Measurements from ENCODE around the gene KRT71.
"Not testable (repeated sequence)": the region's sequence is repeated elsewhere in the genome, so short reads cannot be mapped to it uniquely, and the experiment has no call there.

The KRT71 gene

DNA sequence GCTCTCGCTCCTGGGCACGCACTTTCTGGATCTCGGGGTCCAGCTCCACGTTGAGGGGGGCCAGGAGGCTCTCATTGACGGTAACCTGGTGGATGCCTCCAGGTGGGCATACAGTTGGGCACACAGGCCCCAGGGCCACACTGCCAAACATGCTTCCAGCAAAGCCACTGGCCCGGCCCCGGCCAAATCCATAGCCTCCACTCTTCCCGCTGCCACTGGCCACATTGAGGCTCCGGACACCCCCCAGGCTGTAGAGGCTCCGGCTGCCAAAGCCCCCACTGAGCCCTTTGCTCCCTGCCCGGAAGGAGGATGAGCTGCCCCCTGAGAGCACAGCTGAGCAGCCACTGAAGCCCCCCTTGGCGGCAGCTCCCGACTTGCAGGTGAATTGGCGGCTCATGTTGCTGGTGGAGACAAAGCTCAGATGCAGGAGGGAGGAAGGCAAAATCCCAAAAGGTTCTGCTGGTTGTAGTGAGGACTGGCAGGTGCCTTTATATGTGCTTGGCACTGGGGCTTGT lies at the start of gene KRT71:
Gene KRT71 (minus strand): TSS at position 465 of the 515 bp plus-strand sequence. CDS start 68 bp downstream, at position 397.
- no peak for DNase-seq

DNA sequence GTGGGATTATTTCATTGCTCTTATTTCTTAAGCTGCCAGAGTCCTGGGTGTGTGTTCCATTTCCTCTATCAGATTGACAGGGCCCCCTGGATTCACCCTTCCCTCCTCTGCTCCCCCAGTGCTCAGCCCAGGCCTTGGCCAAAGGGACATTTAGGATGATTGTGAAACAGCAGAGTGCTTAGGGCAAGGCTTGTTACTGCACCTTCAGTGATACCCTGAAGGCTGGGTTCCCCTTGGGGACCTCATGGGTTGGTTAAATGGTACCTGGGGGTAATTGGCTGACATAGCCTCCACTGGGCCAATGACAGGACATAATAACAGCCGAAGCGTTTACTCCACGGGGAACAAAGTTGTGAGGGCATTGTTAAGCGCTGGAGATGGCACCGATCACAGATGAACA lies 49.6 kb upstream of the KRT71 start:
- DNase-seq: no peak

DNA sequence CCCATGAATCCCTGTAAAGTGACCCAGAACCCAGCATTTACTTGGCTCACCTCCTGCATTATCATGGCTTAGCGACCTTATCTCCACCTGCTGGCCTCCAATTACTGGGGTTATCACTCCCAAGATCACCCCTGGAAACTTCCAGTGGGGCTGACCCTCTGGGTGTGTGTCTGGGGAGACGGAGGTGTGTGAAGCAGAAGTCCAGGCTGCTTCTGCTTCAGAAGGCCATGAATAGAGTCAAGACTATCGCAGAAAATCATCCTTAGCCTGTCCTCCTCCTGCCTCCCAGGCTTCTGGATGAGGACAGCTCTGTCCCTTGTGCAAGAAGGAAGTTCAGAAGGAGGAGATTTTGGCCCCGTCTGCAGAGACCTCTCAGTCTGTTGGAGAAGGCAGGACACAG lies 48.7 kb upstream of the KRT71 start:
- DNase-seq: no peak

DNA sequence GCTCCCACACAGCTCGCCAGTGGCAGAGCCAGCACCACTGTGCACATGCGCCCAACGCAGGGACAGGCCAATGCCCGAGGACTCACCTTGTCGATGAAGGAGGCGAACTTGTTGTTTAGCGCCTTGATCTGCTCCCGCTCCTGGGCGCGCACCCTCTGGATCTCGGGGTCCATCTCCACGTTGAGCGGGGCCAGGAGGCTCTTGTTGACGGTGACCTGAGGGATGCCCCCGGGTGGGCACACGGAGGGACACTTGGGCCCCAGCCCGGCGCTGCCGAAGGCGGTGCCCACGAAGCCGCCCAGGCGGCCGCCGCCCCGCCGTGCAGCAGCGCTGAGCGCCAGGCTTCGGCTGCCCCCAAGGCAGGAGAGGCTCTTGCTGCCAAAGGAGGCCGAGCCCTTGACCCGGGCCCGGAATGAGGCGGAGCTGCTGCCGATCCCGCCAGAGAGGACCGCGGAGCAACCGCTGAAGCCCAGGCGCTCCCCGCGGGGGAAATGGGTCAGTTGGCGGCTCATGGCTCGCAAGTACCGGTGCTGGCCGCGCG lies 48.1 kb upstream of the KRT71 start, which contains the start of gene KRT72:
Gene KRT72 (minus strand): TSS at position 523 of the 541 bp plus-strand sequence. CDS start 11 bp downstream, at position 512.
- no peak for DNase-seq

DNA sequence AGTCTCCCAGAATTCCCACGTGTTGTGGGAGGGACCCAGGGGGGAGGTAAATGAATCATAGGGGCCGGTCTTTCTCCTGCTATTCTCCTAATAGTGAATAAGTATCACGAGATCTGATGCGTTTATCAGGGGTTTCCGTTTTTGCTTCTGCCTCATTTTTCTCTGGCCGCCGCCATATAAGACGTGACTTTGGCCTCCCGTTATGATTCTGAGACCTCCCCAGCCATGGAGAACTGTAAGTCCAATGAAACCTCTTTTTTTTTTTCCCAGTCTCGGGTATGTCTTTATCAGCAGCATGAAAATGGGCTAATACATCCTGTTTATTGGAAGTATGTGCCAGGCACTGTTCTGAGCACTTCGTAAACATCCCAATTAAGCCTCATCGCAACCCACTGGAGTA lies 47.5 kb upstream of the KRT71 start:
- DNase-seq: no peak

DNA sequence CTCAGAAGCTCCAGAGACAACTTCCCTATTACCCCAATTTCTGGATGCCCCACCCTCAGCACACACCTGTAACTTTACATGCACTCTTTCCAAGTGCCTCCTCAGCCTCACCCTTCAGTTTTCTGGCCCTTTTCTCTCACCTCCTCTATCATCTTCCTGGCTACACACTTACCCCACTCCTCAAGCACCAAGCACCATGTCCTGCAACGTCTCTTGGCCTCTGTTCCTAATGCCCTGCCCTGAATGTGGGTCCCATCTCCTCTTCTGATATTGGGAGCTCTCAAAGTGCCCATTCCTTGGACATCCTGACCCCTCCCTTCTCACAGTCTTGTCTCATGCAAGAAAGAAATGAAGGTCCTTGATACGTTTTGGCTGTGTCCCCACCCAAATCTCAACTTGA lies 47.1 kb upstream of the KRT71 start:
- no peak for DNase-seq

DNA sequence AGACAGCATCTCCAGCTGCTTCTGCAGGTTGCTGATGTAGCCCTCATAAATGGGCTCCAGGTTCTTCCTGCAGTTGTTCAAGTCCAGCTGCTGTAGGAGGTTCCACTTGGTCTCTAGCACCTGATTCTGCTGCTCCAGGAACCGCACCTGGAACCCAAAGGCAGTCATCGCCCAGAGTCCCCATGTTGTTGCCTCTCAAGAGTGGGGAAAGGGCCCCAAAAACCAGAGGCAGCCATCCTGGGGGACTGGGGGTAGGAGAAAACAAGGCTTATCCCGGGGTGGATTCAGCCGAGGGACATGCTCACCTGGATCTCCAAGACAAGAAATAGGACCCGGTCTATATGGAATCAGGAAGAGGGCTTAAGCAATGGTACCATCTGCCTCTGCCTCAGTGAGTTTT lies 46.0 kb upstream of the KRT71 start:
- no peak for DNase-seq

DNA sequence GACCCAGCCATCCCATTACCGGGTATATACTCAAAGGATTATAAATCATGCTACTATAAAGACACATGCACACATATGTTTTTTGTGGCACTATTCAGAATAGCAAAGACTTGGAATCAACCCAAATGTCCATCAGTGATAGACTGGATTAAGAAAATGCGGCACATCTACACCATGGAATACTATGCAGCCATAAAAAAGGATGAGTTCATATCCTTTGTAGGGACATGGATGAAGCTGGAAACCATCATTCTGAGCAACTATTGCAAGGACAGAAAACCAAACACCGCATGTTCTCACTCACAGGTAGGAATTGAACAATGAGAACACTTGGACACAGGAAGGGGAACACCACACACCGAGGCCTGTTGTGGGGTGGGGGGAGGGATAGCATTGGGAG lies 41.3 kb upstream of the KRT71 start:
- DNase-seq: not testable (repeated sequence)

DNA sequence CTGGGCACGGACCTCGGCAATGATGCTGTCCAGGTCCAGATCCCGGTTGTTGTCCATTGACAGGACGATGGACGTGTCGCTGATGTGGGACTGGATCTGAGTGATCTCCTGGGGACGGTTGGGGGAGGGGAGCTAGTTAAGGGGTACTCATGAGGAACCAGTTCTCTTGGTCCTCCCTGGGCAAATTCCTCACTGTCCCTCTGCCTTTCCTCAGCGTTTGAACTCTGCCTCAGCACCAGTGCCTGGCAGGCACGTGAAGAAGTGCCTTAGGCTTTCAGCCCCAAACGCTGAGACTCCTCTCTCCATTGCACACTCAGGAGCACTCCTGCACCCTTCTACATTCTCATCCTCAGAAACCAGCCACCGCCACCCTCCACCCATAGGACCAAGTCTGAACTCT lies 38.6 kb upstream of the KRT71 start:
- no peak for DNase-seq

DNA sequence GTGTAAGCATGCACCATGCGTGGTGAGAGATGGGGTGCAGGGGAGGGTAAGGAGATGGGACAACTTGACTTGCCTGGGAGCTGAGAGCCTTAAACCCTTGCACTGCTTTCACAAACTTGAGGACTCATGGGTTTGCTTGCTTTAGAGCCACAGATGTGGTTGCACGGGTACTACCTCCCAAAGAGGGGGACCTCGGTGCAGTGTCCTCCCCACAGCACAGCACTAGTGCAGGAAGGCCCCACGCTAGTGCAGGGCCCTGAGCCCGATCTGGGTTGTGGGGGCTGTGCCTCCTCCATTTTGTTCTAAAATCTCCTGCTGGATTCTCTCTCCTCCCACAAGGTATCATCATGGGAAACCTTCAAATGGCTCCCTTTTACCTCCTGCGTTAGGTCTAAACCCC lies 37.1 kb upstream of the KRT71 start:
- DNase-seq: no peak

DNA sequence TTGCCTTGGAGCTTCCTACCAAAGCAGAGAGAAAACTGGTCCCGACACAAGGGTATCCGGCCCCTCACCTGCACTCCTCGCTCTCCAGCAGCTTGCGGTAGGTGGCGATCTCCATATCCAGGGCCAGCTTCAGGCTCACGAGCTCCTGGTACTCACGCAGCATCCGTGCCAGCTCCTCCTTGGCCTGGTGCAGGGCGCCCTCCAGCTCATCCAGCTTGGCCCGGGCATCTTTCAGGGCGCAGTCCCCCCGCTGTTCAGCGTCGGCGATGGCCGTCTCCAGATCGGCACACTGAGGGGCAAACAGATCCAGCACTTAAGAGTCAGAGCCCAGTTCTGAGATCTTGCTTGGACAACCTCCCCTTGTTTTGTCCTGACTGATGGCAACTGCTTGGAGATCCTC lies 34.6 kb upstream of the KRT71 start:
- DNase-seq: no peak

DNA sequence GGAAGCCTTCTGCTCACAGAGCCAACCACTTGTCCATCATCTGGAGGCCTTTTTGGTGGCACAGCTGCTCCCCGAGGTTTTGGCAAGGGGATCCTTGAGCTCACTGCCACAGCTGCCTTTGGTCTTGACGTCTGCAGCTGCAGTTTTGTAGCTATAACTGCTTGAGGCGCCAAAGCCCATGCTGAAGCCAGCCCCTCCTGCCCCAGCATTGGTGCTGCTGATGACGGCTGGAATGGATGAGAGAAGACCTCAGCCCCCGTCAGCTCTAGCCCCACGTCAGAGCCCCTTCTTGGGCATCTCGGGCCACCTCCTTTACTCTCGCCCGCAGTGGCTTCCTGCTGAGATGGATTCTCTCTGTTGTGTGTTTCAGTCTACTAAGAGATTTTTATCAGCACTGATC lies 33.0 kb upstream of the KRT71 start:
- DNase-seq: no peak

DNA sequence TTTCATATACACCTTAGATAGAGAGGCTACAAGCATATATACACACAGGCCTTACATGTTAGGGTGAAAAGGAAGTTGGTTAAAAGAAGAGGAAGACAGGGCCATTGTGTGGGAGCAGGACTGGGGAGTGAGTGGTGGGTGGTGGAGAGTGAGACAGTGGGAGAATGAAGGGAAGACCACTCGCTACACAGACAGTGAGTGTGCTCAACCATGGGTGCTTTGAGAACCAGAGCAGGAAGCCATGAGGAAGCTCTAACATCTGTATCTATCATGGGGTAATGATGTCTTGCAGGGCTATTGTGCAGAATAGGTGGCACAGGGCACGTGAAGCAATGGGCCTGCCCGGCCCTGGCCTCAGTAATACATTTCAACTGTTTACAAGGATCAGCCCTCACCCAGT lies 32.1 kb upstream of the KRT71 start:
- DNase-seq: no peak

DNA sequence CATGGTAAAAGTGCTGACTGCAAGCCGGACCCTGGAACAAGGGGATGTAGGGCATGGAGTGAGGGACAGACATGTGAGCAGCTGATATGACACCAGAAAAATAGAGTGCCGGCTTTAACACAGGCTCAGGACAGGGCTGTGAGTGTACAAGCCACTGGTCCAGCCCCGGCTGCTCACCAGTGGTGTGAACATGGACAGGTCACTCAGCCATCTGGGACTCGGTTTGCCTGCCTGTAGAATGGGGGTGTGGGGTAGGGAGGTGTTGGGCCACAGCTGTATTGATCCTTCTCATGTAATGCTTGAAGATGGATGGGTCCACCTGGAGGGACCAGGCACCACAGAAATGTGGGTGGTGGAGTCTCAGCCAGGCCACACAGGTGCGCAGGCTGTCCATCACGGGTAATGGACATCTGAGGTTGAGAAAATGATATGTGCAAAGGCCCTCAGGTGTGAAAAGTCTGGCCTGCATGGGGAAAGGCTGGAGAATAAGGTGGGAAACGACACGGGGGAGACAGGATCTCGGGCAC lies 31.3 kb upstream of the KRT71 start:
- DNase-seq: no peak

DNA sequence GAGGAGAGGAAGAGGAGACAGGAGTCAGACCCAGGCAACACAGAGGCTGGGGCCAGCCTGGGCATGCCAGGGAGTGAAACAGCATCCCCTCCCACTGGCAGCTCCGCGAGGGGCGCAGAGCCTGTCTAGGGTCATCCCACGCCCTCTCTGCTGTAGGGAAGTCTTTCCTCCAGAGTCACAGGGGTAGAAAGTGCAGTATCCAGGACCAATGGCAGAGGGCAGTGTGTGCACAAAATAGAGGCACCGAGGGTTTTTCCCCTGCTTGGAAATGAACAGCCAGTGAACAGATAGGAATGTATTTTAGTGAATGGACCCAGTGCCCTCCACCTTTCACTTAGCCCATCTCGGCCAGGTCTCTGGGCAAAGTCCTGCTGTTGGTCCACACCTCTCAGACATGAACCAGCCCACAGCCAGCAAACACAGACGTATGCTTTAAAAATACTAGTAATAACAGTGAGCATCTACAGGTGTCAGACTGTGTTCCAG lies 30.1 kb upstream of the KRT71 start:
- no peak for DNase-seq

DNA sequence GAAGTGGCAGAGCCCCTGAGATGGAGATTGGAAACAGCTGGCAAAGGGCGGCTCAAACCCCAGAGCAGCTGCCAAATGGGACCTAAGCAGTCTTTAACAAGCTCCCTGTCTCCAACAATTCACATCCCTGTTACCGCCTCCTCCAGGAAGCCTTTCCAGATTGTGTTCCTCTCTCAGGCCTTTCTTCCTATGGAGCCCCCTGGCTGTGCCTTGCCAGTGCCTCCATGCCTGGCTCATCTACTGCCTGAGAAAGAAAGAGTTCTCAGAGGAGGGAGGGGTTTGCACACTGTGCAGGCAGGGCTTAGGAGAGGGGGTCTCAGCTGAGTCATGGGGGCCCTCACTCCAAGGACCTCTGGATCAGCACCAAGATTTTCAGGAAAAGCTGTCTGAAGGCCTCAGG lies 29.5 kb upstream of the KRT71 start:
- no peak for DNase-seq

DNA sequence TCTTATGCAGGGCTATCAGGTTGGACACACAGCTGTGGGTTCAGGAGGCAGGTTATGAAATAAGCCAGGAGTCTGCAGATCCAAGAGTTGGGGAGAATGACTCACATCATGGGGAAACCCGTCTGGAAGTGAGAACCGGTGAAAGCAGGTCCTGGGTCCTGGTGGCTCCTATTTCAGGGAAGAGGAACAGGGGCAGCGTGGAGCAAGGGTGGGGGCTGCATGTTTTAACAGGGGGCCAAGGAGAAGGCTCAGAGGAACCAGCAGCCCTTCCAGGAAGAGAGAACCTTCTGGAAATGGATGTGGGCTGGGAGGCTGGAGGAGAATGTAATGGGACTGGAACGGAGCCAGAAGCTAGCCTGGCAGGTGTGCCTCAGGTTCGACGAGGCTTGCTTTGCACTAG lies 28.5 kb upstream of the KRT71 start:
- DNase-seq: no peak

DNA sequence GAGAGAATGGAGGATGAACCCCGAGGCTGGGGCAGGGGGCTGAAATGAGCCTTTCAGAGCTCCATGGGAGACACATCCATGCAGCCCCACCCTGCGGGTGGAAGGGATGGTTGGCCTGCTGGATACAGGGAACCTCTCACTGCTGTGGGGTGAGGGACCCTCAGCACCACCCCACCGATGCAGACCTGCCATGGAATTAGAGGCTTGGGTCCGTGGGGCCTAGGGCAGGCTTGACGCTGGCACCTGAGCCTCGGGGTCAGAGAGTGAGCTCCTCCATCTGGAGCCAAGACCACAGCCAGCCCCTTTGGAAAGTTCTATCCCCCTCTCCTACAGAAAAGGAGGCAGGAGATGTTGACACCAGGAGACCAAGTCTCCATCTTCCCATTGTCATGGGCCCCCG lies 28.1 kb upstream of the KRT71 start:
- DNase-seq: no peak

DNA sequence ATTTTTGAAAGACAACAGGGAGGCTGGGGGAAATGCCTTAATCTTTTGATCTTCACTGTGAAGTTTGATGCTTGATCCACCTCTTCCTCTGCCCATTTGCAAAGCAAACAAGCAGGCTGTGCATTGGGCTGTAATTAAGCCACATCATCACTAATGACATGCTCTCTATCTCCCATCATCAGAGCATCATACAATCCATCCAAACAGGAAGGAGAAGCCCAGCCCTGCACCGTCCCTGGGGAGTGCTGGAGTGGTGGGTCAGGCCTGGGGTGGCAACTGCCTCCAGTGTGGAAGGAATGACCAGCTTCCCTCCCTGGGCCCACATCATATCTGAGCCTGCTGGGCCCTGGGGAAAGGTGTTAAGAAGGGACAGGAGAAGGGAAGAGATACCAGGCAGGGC lies 27.6 kb upstream of the KRT71 start:
- no peak for DNase-seq

DNA sequence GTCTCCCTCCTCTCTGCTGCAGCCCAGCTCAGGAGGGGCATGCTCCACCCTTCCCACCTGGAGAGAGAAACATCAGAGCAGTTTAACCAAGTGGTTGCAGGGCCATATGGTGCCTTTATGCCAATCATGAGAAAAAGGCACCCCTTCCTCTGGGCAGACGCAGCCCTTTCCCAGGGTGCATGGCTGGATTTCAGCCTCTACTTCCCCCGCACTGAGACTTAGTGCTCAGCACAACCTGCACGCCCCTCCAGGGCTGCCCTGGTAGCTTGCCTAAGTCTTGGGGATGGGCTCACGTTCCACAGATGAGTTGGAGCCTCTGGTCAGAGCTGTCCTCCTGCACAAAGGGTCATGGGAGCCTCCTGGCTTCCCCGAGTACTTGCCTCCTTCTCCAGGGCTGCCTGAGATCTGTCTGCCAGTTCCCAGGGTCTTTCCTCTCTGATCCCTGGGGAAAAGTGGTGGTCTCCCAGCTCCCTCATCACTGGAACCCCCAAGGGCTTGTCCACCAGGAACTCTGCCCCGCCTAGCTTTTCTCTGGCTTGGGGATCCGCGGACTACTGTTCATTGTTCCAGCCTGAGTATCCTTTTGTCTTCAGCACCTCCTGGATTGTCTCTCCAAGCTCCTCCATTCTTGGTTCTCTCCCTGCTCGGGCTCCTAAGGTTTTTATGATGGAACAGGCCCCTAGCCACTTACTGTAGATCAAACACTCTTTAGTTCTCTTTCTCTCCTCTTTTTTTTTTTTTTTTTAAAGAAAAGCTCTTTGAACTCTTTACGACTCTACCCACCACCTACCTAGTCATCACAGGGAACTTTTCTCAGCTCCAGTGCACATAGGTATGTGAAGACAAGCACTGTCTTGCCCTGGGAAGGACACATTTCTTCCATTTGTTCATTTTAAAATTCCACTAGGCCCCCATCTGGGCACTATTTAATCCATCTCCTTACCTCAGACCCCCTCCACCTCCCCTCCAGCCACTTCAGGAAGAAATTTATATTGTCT lies 26.8 kb upstream of the KRT71 start:
- no peak for DNase-seq

DNA sequence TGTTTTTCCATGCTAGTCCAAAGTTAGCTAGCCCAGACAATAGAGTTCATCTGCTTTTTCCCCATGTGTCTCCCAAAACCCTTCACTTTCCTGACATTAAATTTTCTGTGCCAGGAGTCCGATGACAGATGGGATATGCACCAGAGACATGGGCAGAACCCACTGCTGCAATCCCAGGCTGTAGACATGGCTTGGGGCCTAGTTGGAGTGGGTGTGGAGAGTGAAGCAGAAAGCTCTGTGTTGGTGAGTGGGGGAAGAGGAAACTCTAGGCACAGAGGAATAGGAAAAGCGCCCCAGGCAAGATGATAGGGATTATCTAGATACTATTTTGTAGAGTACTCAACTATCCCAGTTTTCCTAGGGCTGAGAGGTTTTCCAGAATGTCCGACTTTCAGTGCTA lies 25.5 kb upstream of the KRT71 start:
- no peak for DNase-seq

DNA sequence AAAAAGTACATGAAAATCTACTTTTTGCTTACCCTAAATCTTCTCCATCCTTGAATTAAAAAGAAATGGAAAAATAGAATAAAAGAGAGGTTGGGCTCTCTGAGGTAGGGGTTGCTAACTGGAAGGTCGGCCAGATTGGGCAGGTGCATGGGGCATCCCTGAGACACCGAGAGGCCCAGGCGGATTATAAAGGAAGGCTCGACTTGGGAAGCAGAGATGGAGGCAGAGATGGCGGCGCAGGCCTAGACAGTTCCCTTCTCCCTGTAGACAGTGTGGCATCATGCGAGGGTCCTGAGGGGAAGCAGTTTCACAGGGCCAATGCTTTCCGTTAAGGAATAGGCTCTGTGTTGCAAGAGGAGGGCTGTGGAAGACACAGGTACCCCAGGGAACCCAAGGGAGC lies 24.4 kb upstream of the KRT71 start:
- DNase-seq: no peak

DNA sequence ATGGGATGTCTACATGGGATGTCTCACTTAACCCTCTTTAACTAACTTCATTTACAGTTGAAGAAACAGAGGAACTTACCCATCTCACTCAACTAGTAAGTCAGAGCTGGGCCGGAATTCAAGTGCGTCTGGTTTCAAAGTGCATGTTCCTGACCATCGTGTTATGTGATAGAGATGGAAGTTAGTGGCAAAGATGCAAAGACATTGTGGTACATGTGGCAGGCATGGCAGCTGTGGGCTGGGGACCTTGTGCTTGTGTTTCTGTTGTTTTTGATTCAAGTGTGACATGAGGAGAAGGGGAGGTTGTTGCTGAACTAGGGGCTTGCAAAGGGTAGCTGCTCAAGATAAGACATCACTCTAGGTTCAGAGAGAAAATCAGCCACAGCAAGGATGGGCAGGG lies 23.0 kb upstream of the KRT71 start:
- DNase-seq: no peak

DNA sequence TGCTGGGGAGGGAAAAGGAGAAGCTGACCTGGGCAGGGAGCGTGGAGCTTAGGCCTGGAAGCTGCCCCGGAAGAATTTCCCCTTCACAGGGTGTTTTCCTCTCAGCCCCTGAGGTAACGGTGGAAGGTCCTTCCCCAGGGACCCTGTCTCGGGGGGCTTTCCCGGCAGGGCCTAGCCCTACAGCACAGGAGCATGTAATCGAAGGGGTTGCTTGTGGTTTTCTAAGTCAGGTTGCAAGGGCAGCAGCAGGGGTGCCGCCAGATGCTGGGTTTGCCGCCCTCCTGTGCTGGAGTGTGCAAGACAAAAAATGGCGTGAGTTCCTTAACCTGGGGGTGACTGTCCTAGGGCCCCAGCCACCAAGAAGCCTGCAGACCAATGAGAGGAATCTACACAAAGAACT lies 22.3 kb upstream of the KRT71 start:
- DNase-seq: no peak

Data from NCI-H1048 (cell line).